Muscle layer of duodenum (tissue), 2 donors: ENCODE data around the gene GNE.

Source experiments
- H3K27ac ChIP-seq: one replicate; pipeline ENCODE4 v1.7.0; 2013; ENCODE audit warnings: mild to moderate bottlenecking, low read length
- H3K27me3 ChIP-seq: one replicate; pipeline ENCODE4 v1.7.0; 2013; ENCODE audit warnings: low read depth, mild to moderate bottlenecking, control low read depth, low read length
- H3K36me3 ChIP-seq, 2 donors: one replicate each; pipeline ENCODE4 v1.7.0; 2013; ENCODE audit warnings: low read length in 2 of 2, control low read depth in 1 of 2, mild to moderate bottlenecking in 1 of 2; ENCODE audit not compliant: insufficient read depth in 2 of 2, control insufficient read depth in 1 of 2
- H3K4me1 ChIP-seq, 2 donors: one replicate each; pipeline ENCODE4 v1.7.0; 2013; ENCODE audit warnings: low read length in 2 of 2, mild to moderate bottlenecking in 2 of 2, control low read depth in 1 of 2, moderate library complexity in 1 of 2; ENCODE audit not compliant: insufficient read depth in 2 of 2, control insufficient read depth in 1 of 2
- H3K4me3 ChIP-seq, 2 donors: one replicate each; pipeline ENCODE4 v1.7.0; 2013; ENCODE audit warnings: low read length in 2 of 2, low read depth in 1 of 2, mild to moderate bottlenecking in 1 of 2
- H3K9me3 ChIP-seq, 2 donors: one replicate each; pipeline ENCODE4 v1.7.0; 2013; ENCODE audit warnings: low read length in 2 of 2, control low read depth in 1 of 2, mild to moderate bottlenecking in 1 of 2; ENCODE audit not compliant: control insufficient read depth in 1 of 2
- donor health status: healthy.

GNE gene

GRCh38 chr9:36207546-36208012, 50.7 kb downstream of the GNE start:
- no peak overlapping the region for H3K27ac ChIP-seq
- peaks cover 4 to 28% of the 10 kb centered on the region in 2 donors for H3K4me1 ChIP-seq
- H3K27me3 ChIP-seq: no peaks in the 10 kb centered on the region
- H3K36me3 ChIP-seq: peaks cover 73 to 83% of the 10 kb centered on the region in 2 donors
- H3K4me3 ChIP-seq: no peak overlapping the region
- no peaks in the 10 kb centered on the region for H3K9me3 ChIP-seq

DNA sequence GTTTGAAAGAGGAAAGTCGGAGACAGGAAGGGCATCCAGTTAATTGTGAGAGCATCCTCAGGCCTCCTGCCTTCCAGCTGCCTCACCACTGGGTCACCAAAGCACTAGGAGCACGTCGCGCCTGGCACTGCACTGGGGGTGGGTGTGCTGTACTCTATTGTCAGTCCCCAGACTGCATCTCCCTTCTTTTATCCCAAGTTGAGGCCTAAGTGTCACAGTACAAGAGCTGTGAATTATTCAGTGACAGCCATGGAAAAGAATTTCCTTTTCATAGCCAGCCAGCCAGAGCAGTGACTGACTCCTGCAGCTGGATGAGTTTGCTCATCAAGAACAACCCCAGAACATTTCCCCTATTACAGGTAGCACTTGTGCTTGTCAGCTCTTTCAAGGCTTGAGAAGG, 51.2 kb downstream of the GNE start:
- H3K4me3 ChIP-seq: no peak overlapping the region
- H3K9me3 ChIP-seq: no peaks in the 10 kb centered on the region
- no peak overlapping the region for H3K27ac ChIP-seq
- H3K4me1 ChIP-seq: peaks cover 4 to 28% of the 10 kb centered on the region in 2 donors
- peaks cover 73 to 83% of the 10 kb centered on the region in 2 donors for H3K36me3 ChIP-seq
- no peaks in the 10 kb centered on the region for H3K27me3 ChIP-seq

DNA sequence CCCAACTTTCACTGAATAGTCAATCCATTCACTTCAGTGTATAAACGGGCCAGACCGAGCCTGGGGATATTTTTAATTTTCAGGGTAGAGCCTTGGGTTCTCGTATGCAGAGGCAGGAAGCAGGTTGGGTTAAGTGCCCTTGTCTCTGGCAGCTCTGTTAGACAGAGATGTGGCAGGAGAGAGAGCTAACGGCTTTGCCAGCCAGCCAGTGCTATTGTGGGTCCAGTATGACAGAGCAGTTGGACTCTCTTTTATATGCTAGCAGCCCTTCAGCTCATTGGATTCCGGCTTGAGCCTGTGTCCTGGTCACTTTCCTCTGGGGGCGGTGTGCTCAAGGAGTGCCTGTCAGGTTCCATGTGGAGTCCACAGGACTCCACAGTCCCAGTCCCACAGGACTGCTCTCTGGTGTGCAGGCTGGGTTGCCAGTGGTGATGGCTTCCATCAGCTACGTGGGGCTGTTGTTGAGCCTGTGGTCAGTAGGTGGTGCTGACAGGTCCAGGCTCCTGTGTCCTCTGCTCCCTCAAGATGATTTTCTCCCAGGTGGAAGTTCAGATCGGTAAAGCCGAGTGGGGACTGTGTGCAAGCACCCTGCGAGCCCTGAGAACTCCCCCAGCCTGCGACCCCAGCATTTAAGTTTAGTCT, 53.2 kb downstream of the GNE start:
- peaks cover 4 to 17% of the 10 kb centered on the region in 2 donors for H3K4me1 ChIP-seq
- H3K27me3 ChIP-seq: no peaks in the 10 kb centered on the region
- no peak overlapping the region for H3K27ac ChIP-seq
- no peaks in the 10 kb centered on the region for H3K9me3 ChIP-seq
- H3K4me3 ChIP-seq: no peak overlapping the region
- H3K36me3 ChIP-seq: peaks cover 82 to 83% of the 10 kb centered on the region in 2 donors

DNA sequence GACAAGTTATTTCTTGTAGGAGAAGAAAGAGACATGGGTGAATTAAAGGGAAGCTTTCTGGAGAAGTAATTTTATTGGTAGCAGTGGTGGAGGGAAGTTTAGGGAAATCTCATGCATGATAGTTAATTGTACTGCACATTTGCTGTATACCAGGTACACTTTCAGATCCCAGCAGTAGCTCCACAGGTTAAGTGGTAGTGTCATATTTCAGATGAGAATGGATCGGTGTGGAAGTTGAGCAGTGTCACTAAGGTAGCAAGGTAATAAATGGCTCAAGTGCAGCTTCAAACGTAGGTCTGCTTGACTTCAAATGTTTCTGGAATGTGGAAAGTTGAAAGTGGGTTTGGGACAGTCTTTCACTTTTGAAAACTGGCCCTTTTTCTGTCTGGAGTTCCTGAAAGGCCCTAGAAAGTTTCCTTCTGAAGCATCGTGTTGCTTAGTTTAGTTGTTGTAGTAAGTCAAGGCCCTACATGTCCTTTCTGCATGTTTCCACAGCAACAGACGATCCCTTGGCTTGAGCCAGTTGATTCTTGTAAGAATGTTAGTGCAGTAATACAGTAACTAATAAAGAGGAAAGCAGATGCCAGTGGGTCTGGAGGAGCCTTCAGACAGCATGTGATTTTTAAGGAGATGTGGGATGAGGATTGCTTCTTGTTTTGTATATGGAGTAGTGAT, 63.8 kb downstream of the GNE start:
- H3K4me3 ChIP-seq: no peak overlapping the region
- no peaks in the 10 kb centered on the region for H3K27me3 ChIP-seq
- no peaks in the 10 kb centered on the region for H3K9me3 ChIP-seq
- no peak overlapping the region for H3K27ac ChIP-seq
- H3K4me1 ChIP-seq: peaks cover 23 to 41% of the 10 kb centered on the region in 2 donors
- peaks cover 5 to 15% of the 10 kb centered on the region in 2 donors for H3K36me3 ChIP-seq

DNA sequence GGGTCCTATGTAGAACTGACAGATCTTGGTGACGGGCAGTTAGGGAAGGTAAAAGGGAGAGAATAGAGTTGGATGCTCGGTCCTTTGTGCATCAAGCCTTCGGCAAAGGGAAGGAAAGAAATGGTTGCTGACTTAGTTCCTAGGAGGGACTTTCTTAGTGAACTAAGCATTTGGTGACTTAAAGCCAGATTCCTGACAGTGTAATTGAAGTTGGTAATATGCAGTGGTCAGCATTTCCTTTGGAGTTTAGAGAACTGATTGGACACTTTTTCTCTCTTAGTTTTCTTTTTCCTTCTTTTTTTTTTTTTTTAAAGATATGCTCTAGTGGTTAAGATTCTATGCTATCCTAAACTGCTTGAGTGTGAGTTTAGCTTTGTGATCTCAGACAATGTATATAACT, 65.2 kb downstream of the GNE start:
- Histone ChIP-seq H3K9me3 (no peaks in the 10 kb centered on the region), H3K27ac (no peak overlapping the region), H3K4me3 (peak overlapping the region; percentile 84 to 95), H3K27me3 (no peaks in the 10 kb centered on the region), H3K36me3 (peaks cover 0 to 5% of the 10 kb centered on the region in 2 donors), H3K4me1 (peaks cover 23 to 41% of the 10 kb centered on the region in 2 donors)

GRCh38 chr9:36192196-36192595, 66.1 kb downstream of the GNE start:
- no peaks in the 10 kb centered on the region for H3K27me3 ChIP-seq
- H3K27ac ChIP-seq: peak overlapping the region; percentile 93
- H3K4me1 ChIP-seq: peaks cover 23 to 41% of the 10 kb centered on the region in 2 donors
- H3K36me3 ChIP-seq: no peaks in the 10 kb centered on the region
- no peaks in the 10 kb centered on the region for H3K9me3 ChIP-seq
- H3K4me3 ChIP-seq: peak overlapping the region; percentile 84 to 95

GRCh38 chr9:36191686-36192085, 66.6 kb downstream of the GNE start:
- Histone ChIP-seq H3K36me3 (no peaks in the 10 kb centered on the region), H3K4me1 (peaks cover 23 to 41% of the 10 kb centered on the region in 2 donors), H3K27ac (peak overlapping the region; percentile 93), H3K9me3 (no peaks in the 10 kb centered on the region), H3K4me3 (peak overlapping the region; percentile 84 to 95), H3K27me3 (no peaks in the 10 kb centered on the region)

DNA sequence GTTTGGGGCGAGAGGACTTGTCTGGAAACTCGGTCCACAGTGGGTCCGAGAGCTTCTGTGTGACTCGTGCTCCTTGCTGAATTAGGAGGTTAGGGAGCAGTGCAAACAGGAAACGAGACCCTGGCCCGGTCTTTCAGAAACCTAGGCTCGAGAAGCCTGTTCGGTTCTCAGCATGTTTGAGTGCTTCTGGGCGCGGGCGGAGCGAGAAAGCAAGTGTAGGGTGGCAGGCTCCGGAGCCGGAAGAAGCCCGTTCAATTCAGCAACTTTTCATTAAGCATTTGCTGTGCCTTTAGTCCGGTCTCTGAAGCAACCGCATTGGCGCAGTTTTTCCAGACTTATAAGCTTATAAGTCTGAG, 67.0 kb downstream of the GNE start:
- Histone ChIP-seq H3K9me3 (no peaks in the 10 kb centered on the region), H3K27me3 (no peaks in the 10 kb centered on the region), H3K27ac (peak overlapping the region; percentile 93), H3K4me1 (peaks cover 23 to 41% of the 10 kb centered on the region in 2 donors), H3K36me3 (no peaks in the 10 kb centered on the region), H3K4me3 (peak overlapping the region; percentile 84 to 95)

DNA sequence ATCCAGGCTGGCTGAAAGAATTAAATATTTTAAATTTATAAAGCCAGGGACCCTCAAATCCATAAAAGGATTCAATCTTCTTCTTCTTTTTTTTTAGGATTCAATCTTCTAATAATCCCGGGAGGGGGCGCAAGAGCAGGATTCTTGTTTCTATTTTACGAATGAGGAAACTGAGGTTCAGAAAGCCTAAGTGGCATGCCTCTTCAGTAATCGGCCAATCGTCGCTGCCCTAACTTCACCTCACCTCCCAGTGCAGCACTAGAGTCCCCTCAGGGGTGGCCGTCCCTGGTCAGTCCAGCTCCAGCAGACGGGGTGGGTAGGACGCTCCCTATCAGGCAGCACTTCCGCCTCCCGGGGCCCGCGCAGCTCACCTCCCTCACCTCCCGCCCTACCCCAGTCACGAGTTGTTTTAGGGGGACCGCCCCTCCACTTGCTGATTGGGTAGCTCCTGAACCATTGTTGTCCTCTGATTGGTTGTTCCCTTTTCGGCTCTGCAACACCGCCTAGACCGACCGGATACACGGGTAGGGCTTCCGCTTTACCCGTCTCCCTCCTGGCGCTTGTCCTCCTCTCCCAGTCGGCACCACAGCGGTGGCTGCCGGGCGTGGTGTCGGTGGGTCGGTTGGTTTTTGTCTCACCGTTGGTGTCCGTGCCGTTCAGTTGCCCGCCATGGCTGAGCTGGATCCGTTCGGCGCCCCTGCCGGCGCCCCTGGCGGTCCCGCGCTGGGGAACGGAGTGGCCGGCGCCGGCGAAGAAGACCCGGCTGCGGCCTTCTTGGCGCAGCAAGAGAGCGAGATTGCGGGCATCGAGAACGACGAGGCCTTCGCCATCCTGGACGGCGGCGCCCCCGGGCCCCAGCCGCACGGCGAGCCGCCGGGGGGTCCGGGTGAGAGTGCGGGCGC, 67.6 kb downstream of the GNE start, which contains the start of gene CLTA:
Gene CLTA (plus strand): TSS at position 534 of the 902 bp plus-strand sequence. CDS start 136 bp downstream, at position 670.
- no peaks in the 10 kb centered on the region for H3K9me3 ChIP-seq
- peak within 1 kb of the TSS; percentile 93 for H3K27ac ChIP-seq
- peaks cover 23 to 41% of the 10 kb centered on the region in 2 donors for H3K4me1 ChIP-seq
- H3K4me3 ChIP-seq: peak within 1 kb of the TSS; percentile 84 to 95
- no peaks in the 10 kb centered on the region for H3K27me3 ChIP-seq
- H3K36me3 ChIP-seq: no peaks in the 10 kb centered on the region

GRCh38 chr9:36189976-36190375, 68.3 kb downstream of the GNE start:
- no peaks in the 10 kb centered on the region for H3K36me3 ChIP-seq
- H3K9me3 ChIP-seq: no peaks in the 10 kb centered on the region
- H3K4me1 ChIP-seq: peaks cover 23 to 36% of the 10 kb centered on the region in 2 donors
- H3K27me3 ChIP-seq: no peaks in the 10 kb centered on the region
- peak overlapping the region; percentile 84 to 95 for H3K4me3 ChIP-seq
- peak overlapping the region; percentile 93 for H3K27ac ChIP-seq

- Histone ChIP-seq H3K4me1 (peaks cover 16 to 19% of the 10 kb centered on the region in 2 donors), H3K27ac (no peak overlapping the region), H3K27me3 (no peaks in the 10 kb centered on the region), H3K4me3 (no peak overlapping the region), H3K36me3 (no peaks in the 10 kb centered on the region), H3K9me3 (no peaks in the 10 kb centered on the region)
Measured at GRCh38 chr9:36188212-36188611, 70.0 kb downstream of the GNE start.
